GM19238 (cell line): ENCODE data around the gene TBX3.
"Not testable (repeated sequence)": the region's sequence is repeated elsewhere in the genome, so short reads cannot be mapped to it uniquely, and the experiment has no call there.

Experiments
- DNase-seq: peaks from one replicate; pipeline ENCODE4 v3.0.0; 2011; ENCODE audit warnings: low spot score; ENCODE audit not compliant: insufficient read length

Gene TBX3

DNA sequence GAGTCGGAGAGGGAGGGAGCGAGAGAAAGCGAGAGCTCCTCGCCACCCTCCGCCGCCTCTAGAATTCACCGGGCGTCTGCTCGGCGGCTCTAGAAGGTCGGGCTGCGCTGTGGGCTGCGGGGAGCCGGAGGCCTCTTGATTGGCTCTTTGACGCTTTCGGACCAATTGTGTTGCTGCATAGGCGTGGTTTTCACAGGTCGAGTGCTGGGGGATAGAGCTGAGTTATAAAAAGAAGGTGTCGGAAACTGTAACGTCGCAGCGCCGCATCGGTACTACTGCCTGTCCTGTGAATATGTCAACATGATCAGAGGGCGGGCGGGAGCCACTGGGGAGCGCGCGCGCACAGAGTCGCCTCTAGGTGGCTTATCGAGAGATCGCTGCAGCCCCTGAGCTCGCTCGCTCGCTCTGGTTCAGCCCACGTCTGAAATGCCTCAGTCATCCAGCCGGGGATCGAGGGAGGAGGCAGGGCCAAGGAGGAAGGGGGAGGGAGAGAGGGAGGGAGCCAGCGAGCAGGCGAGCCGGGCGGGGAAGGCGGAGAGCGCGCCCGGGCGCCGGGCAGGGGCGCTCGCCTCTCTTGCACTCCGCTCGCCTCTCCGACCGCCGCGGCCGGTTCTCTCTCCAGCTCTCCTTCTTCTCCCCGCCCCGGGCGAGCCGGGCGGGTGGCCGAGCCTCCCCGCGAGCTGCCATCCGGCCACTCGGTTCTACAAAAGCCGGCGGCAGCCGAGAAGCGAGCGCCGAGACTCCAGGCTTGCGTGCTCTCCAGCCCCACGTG is at the start of gene TBX3:
TBX3 (minus strand) TSS at position 78 of the 772 bp plus-strand sequence. CDS start 975 bp downstream, outside the sequence.
- no peak for DNase-seq

DNA sequence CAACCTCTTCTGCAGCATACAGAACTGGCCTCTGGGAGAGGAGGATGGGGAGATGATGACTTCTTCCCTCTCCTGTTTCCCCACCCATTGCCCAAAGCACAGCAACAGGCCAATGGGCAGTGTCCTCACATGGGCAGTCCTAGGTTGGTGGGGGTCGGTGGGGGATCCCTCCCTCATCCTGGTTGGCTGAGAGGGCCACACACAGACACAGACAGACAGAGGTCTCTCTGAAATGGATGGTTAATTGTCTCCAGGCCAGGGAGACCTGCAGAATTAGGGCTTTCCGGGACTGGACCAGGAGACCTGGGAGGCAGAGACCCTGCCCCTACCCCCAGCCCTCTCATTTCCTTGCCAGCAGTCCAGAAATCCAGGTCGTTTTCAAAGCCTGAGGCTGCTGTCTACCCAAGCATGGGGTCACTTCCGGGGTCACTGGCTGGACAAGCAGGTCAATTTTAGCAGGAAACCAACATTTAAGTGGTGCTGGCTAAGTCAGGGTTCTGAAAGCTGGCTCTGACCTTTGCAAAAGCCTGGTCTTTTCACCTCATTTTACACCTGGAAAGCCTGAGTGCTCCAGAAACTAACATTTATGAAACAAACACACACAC is 48.6 kb upstream of the TBX3 start:
- no peak for DNase-seq

DNA sequence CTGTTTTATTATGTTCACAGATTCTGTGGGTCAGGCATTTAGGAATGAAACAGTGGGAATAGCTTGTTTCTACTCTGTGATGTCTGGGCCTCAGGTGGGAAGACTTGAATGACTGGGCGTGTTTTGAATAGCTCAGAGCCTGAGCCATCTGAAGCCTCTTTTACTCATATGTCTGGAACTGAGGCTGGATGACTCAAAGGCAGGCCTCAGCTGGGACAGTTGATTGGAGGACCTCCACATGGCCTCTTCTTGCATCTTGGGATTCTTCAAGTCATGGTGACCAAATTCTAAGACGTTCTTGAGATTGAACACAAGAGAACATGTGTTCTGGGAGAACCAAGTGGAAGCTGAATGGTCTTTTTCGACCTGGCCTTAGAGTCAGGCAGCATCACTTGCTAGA is 45.8 kb upstream of the TBX3 start:
- no peak for DNase-seq

- DNase-seq: no peak
Observed at GRCh38 chr12:114726092-114726710, 42.2 kb upstream of the TBX3 start.

GRCh38 chr12:114722176-114722575 is 38.2 kb upstream of the TBX3 start:
- DNase-seq: not testable (repeated sequence)

DNA sequence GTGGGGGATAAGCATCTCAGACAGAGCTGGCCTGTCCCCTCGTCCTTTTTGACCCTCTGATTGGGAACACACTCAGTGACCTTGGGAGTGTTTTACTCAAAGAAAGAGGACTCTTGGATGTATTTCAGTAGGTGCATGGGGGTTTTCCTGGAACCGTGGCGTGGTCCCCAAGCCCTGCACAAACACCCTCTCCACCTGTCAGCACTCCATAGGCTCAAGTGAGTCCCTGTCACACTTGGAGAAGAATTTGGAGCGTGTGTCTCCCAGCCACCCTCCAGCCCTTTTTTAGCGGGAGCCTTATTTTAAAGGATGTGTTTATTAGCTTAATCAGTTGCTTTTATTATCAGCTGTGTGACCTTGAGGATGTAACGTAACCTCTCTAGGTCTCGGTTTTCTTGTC is 37.3 kb upstream of the TBX3 start:
- no peak for DNase-seq

DNA sequence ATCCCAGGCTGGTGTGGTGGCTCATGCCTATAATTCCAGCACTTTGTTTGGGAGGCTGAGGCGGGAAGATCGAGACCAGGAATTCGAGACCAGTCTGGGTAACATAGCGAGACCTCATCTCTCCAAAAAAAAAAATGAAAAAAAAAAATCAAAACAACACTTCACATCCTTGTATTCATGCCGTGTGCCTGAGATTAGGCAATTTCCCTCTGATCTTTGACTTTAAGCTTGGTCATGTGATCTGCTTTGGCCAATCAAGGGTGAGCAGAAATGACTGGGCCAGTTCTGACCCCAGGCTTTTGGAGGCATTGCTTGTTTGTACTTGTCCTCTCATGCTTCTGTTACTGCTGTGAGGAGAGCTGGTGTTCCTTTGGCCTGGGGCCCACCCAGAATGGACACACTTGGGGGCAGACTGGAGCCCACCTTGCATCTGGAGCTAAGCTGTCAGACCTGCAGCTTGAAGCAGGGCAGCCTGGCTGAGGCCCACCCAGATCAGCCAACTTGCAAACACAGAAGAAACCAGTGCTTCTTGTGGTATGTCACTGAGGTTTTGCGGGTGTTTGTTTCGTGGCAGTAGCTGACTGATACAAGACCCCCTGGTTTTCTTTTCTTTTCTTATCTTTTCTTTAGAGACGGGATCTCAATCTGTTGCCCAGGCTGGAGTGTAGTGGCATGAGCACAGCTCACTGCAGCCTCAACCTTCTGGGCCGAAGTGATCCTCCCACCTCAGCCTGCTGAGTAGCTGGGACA is 29.7 kb upstream of the TBX3 start:
- DNase-seq: no peak

GRCh38 chr12:114711689-114712152 is 27.7 kb upstream of the TBX3 start:
- DNase-seq: no peak

DNA sequence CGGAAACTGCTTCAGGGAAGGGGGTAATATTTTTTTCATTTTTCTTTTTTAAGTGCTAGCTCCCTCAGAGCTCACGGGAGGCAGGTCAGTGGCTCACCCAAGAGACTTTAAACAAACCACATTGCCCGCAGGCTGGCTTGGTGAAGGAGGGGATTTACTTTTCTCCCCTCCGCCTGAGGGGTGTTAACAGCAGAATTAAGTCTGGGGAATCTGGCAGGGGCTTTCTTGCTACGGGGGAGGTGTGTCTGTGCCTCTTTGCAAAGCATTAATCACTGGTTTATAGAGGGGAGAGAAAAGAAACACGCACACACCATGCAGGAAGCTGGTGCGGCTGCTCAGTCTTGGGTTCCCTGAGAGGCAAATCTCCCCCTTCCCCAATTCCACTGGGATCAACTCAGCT is 26.2 kb upstream of the TBX3 start:
- no peak for DNase-seq

GRCh38 chr12:114709112-114709511 is 25.1 kb upstream of the TBX3 start:
- DNase-seq: no peak

DNA sequence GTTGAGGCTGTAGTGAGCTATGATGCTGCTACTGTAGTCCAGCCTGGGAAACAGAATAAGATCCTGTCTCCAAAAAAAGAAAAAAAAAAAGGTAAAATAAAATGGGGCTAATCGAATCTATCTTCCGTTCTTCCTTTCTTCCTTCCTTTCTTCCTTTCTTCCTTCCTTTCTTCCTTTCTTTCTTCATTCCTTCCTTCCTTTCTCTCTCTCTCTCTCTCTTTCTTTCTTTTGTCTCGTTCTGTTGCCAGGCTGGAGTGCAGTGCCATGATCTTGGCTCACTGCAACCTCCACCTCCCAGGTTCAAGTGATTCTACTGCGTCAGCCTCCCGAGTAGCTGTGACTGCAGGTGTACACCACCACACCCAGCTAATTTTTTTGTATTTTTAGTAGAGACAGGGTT is 24.6 kb upstream of the TBX3 start:
- DNase-seq: not testable (repeated sequence)

- no peak for DNase-seq
Observed at GRCh38 chr12:114704096-114704495, 20.1 kb upstream of the TBX3 start.

DNA sequence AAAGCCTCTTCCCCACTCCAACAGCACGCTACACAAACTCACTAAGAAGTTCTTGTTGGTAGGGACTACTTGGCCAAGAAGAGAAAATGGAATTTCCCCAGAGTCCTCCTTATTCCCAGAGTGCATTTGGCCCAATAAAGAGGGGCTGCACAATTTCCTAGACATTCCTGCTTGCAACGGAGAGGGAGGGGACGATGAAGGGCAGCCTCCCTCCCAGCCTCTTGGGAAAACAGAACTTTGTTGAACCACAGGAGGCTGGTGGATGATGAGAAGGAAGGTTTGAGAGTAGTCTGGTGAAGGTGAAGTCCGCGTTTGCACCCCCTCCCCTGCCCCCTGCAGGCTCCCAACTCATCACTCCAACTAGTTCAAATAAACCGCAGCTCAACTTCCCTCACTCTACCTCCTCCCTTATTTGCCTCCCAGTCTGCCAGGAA is 19.1 kb upstream of the TBX3 start:
- no peak for DNase-seq

DNA sequence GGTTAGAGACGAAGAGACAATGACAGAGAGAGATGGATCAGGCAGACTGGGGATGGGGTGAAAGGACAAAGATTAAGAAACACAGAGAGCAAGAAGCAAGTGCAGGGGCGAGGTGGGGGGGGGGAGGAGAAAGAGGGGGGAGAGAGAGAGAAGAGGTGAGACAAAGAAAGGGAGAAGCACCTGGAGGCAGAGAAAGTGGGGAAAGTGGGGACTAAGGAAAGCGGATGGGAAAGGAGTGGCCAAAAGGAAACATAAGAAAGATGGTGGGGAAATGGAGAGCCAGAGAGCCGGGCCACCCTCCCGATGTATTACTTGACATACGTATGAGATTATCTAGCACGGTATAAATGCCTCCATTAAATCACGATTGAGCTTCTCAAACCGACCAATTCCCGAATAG is 18.5 kb upstream of the TBX3 start:
- no peak for DNase-seq

- DNase-seq: no peak
Observed at GRCh38 chr12:114701553-114701952, 17.6 kb upstream of the TBX3 start.

GRCh38 chr12:114701104-114701414 is 17.1 kb upstream of the TBX3 start:
- no peak for DNase-seq

- DNase-seq: no peak
Observed at GRCh38 chr12:114700392-114701103, 16.6 kb upstream of the TBX3 start.

GRCh38 chr12:114698566-114699163 is 14.7 kb upstream of the TBX3 start:
- DNase-seq: no peak

DNA sequence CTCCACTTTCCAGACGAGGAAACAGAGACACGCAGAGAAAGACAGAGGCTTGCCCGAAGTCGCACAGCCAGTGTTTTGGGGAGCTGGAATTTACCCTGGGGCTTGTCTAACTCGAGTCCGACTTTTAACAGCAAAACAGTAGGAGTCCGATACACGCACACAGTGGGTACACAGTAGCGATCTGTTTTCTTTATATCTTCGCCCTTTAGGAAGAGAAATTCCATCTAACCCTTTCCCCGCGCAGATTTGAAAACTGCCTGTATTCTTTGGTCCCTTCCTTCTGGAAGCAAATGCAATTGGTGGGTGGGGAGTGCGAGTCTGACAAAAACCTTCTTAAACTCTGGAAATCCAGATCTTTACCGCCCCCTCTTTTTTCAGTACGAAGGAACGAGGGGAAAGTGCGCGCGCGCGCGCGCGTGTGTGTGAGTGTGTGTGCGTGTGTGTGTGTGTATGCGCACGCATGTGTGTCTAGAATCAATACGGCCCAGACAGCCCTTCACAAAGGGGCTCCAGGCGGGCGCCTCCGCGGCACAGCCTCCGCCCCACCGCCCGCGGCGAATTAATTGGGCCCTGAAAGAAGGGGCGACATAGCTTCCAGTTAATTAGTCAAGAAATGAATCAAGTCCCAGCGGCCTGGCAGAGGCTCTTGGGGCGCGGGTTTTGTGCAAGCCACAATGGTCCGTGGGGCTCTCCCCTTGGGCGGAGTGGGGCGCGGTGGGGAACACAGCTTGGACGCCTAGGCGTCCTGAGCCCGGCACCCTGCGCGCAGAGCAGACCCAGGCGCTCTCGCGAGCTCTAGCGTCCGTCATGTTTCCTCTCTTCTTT is 14.0 kb upstream of the TBX3 start:
- no peak for DNase-seq

- DNase-seq: no peak
Observed at GRCh38 chr12:114697243-114697716, 13.3 kb upstream of the TBX3 start.
